Measurements from ENCODE around the gene PCDHGA7. TPM values are rescaled to one million over a fixed set of nuclear protein-coding genes. Genes with fewer than 3 reads are reported as not detected.
"Not testable (repeated sequence)": the region's sequence is repeated elsewhere in the genome, so short reads cannot be mapped to it uniquely, and the experiment has no call there.

The PCDHGA7 gene
- total RNA-seq, 4 donors from 2014 or later, result 5.1 to 9.8 (median 7.8) TPM

DNA sequence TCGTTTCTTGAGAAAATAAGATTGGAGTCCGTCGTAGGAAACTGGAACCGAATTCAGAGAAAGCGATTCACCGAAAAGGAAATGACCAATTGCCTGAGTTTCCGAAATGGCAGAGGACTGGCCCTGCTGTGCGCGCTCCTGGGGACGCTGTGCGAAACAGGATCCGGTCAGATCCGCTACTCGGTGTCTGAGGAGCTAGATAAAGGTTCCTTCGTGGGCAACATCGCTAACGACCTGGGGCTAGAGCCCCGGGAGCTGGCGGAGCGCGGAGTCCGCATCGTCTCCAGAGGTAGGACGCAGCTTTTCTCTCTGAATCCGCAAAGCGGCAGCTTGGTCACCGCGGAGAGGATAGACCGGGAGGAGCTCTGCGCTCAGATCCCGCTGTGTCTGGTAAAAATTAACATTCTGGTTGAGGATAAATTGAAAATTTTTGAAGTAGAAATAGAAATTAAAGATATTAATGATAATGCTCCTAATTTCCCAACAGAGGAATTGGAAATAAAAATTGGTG, 38.5 kb upstream of the PCDHGA7 start:
- no peaks in the 10 kb centered on the region for H3K27me3 ChIP-seq
- H3K27ac ChIP-seq, result no peak overlapping the region
- H3K4me3 ChIP-seq (replicated peaks in 1 of 3), result no peak overlapping the region
- TF ChIP-seq, protein P1, sequence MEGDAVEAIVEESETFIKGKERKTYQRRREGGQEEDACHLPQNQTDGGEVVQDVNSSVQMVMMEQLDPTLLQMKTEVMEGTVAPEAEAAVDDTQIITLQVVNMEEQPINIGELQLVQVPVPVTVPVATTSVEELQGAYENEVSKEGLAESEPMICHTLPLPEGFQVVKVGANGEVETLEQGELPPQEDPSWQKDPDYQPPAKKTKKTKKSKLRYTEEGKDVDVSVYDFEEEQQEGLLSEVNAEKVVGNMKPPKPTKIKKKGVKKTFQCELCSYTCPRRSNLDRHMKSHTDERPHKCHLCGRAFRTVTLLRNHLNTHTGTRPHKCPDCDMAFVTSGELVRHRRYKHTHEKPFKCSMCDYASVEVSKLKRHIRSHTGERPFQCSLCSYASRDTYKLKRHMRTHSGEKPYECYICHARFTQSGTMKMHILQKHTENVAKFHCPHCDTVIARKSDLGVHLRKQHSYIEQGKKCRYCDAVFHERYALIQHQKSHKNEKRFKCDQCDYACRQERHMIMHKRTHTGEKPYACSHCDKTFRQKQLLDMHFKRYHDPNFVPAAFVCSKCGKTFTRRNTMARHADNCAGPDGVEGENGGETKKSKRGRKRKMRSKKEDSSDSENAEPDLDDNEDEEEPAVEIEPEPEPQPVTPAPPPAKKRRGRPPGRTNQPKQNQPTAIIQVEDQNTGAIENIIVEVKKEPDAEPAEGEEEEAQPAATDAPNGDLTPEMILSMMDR (IDR thresholded peaks at IDR 0.05), result no peak
- TF ChIP-seq POLR2A (IDR thresholded peaks at IDR 0.05), result no peak
- H3K36me3 ChIP-seq, result no peaks in the 10 kb centered on the region
- 18 to 29% methylated on average over 31 of the region's 31 CpGs for WGBS, 2 donors
- intact Hi-C loops (cut with DNase I), result no loop called here
- no peaks in the 10 kb centered on the region for H3K9me3 ChIP-seq
- no peak for DNase-seq
- H3K4me1 ChIP-seq, result no peaks in the 10 kb centered on the region

DNA sequence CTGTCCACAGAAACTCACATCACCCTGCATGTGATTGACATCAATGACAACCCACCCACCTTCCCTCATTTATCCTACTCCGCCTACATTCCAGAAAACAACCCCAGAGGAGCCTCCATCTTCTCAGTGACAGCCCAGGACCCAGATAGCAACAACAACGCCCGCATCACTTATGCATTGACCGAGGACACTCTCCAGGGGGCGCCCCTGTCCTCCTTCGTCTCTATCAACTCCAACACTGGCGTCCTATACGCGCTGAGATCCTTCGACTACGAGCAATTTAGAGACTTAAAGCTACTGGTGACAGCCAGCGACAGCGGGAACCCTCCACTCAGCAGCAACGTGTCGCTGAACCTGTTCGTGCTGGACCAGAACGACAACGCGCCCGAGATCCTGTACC, 37.2 kb upstream of the PCDHGA7 start:
- H3K4me3 ChIP-seq (replicated peaks in 1 of 3), result no peak overlapping the region
- no peaks in the 10 kb centered on the region for H3K4me1 ChIP-seq
- no peaks in the 10 kb centered on the region for H3K36me3 ChIP-seq
- TF ChIP-seq, protein P1 (IDR thresholded peaks at IDR 0.05), result no peak
- TF ChIP-seq POLR2A (IDR thresholded peaks at IDR 0.05), result no peak
- no peak for DNase-seq
- intact Hi-C loops (cut with DNase I), result no loop called here
- H3K27ac ChIP-seq, result no peak overlapping the region
- no peaks in the 10 kb centered on the region for H3K9me3 ChIP-seq
- no peaks in the 10 kb centered on the region for H3K27me3 ChIP-seq
- WGBS, 2 donors, result 34 to 53% methylated on average over 12 to 20 of the region's 20 CpGs

DNA sequence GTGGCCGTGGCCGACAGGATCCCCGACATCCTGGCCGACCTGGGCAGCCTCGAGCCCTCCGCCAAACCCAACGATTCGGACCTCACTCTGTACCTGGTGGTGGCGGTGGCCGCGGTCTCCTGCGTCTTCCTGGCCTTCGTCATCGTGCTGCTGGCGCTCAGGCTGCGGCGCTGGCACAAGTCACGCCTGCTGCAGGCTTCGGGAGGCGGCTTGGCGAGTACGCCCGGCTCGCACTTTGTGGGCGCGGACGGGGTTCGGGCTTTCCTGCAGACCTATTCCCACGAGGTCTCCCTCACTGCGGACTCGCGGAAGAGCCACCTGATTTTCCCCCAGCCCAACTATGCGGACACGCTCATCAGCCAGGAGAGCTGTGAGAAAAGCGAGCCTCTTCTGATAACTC, 36.5 kb upstream of the PCDHGA7 start:
- H3K4me3 ChIP-seq (replicated peaks in 1 of 3); H3K36me3 ChIP-seq; H3K9me3 ChIP-seq; H3K27ac ChIP-seq; H3K4me1 ChIP-seq; intact Hi-C loops (cut with DNase I); H3K27me3 ChIP-seq; DNase-seq: not testable (repeated sequence)
- 34 to 62% methylated on average over 16 to 19 of the region's 35 CpGs for WGBS, 2 donors

DNA sequence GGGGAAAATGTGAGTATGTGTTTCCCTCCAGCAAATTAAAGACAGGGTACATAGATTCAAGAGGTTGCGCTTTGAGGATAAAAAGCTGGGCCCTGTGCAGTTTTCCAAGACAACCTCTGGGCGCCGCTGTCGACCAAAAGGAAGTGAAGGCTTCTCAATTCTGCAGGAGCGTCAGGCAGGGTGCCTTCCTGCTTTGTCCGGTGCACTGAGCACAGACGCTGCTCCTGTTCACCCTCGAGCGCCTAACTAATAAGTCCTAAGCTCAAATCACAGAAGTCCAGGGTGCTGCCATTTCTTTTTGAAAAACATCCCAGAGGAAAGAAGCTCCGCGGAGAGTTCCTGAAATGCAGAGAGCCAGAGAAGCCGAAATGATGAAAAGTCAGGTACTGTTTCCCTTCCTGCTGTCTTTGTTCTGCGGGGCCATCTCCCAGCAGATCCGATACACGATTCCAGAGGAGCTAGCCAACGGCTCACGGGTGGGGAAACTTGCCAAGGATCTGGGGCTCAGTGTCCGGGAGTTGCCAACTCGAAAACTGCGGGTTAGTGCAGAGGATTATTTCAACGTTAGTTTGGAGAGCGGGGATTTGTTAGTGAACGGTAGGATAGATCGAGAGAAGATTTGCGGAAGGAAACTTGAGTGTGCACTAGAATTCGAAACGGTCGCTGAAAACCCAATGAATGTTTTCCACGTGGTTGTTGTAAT, 32.5 kb upstream of the PCDHGA7 start, which contains the start of gene PCDHGB1:
TSS of gene PCDHGB1 (plus strand) at position 183 of the 703 bp plus-strand sequence. CDS start at position 345, 162 bp downstream.
- DNase-seq, result peak; percentile 46 to 65
- H3K27me3 ChIP-seq, result no peaks in the 10 kb centered on the region
- 18 to 27% methylated on average over 29 of the region's 29 CpGs for WGBS, 2 donors
- intact Hi-C loops (cut with DNase I), result no loop called here
- no peak within 1 kb of the TSS for H3K27ac ChIP-seq
- no peaks in the 10 kb centered on the region for H3K9me3 ChIP-seq
- peak within 1 kb of the TSS in 1 of 3 donors; percentile 23 for H3K4me3 ChIP-seq (replicated peaks in 1 of 3)
- H3K4me1 ChIP-seq, result no peaks in the 10 kb centered on the region
- TF ChIP-seq, protein P1 (IDR thresholded peaks at IDR 0.05), result peak in 3 of 6 experiments; percentile 9 to 40 (median 34)
- no peak for TF ChIP-seq POLR2A (IDR thresholded peaks at IDR 0.05)
- no peaks in the 10 kb centered on the region for H3K36me3 ChIP-seq

DNA sequence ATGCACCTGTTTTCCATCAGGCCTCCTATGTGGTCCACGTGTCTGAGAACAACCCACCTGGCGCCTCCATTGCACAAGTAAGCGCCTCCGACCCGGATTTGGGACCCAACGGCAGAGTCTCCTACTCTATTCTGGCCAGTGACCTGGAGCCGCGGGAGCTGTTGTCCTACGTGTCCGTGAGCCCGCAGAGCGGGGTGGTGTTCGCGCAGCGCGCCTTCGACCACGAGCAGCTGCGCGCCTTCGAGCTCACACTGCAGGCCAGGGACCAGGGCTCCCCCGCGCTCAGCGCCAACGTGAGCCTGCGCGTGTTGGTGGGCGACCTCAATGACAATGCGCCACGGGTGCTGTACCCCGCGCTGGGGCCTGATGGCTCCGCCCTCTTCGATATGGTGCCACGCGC, 31.0 kb upstream of the PCDHGA7 start:
- intact Hi-C loops (cut with DNase I), result no loop called here
- Histone ChIP-seq H3K27ac (no peak overlapping the region), H3K9me3 (no peaks in the 10 kb centered on the region), H3K36me3 (no peaks in the 10 kb centered on the region), H3K27me3 (no peaks in the 10 kb centered on the region), H3K4me3 (replicated peaks in 1 of 3) (no peak overlapping the region), H3K4me1 (no peaks in the 10 kb centered on the region)
- no peak for DNase-seq
- 16 to 54% methylated on average over 3 to 5 of the region's 36 CpGs for WGBS, 2 donors
- no peak for TF ChIP-seq POLR2A (IDR thresholded peaks at IDR 0.05)
- TF ChIP-seq, protein P1 (IDR thresholded peaks at IDR 0.05), result no peak

All from thyroid gland (tissue), 4 donors.